ENCODE results near the gene HYI.

HYI gene

GRCh38 chr1:43455213-43455889, 1.6 kb upstream of the HYI start:
- Mint-ChIP-seq H3K4me1 (peaks cover 19% of the 10 kb centered on the region), H3K27me3 (peaks cover 48% of the 10 kb centered on the region)

GRCh38 chr1:43454270-43455011, 710 bp upstream of the HYI start:
- Mint-ChIP-seq H3K27ac (ENCODE audit: low read depth) (peak overlapping the region; percentile 65), H3K36me3 (ENCODE audit: insufficient read depth) (peaks cover 9% of the 10 kb centered on the region), H3K9me3 (no peaks in the 10 kb centered on the region), H3K4me3 (peak overlapping the region; percentile 84), H3K4me1 (peaks cover 19% of the 10 kb centered on the region), H3K27me3 (peaks cover 44% of the 10 kb centered on the region)
- peak in 1 of 2 donors; percentile 17 for DNase-seq (ENCODE audit: low spot score in 2 of 2)
- peak; percentile 67 for ATAC-seq (replicated peaks; ENCODE audit: extremely low read depth, poor library complexity, severe bottlenecking)

More at GRCh38 chr1:43455213-43455889, 1.6 kb upstream of the HYI start:
- Mint-ChIP-seq H3K27ac (ENCODE audit: low read depth) (no peak overlapping the region), H3K4me3 (no peak overlapping the region), H3K9me3 (no peaks in the 10 kb centered on the region), H3K36me3 (ENCODE audit: insufficient read depth) (peaks cover 6% of the 10 kb centered on the region)
- ATAC-seq (replicated peaks; ENCODE audit: extremely low read depth, poor library complexity, severe bottlenecking) (no peak), DNase-seq (ENCODE audit: low spot score in 2 of 2) (no peak)

GRCh38 chr1:43452789-43453441, 816 bp downstream of the HYI start:
- Mint-ChIP-seq H3K36me3 (ENCODE audit: insufficient read depth) (peaks cover 13% of the 10 kb centered on the region), H3K27ac (ENCODE audit: low read depth) (peak overlapping the region; percentile 0), H3K9me3 (no peaks in the 10 kb centered on the region), H3K4me3 (peak overlapping the region; percentile 84), H3K27me3 (peaks cover 28% of the 10 kb centered on the region), H3K4me1 (peaks cover 19% of the 10 kb centered on the region)
- peak in 1 of 2 donors; percentile 12 for DNase-seq (ENCODE audit: low spot score in 2 of 2)
- no peak for ATAC-seq (replicated peaks; ENCODE audit: extremely low read depth, poor library complexity, severe bottlenecking)

- Mint-ChIP-seq H3K36me3 (ENCODE audit: insufficient read depth) (peaks cover 13% of the 10 kb centered on the region), H3K9me3 (no peaks in the 10 kb centered on the region), H3K27ac (ENCODE audit: low read depth) (peak overlapping the region; percentile 26), H3K4me1 (peaks cover 19% of the 10 kb centered on the region), H3K4me3 (peak overlapping the region; percentile 84), H3K27me3 (peaks cover 18% of the 10 kb centered on the region)
- no peak for DNase-seq (ENCODE audit: low spot score in 2 of 2)
- ATAC-seq (replicated peaks; ENCODE audit: extremely low read depth, poor library complexity, severe bottlenecking): no peak
Observed at GRCh38 chr1:43451701-43452532, 1.8 kb downstream of the HYI start.

GRCh38 chr1:43451157-43451591, 2.6 kb downstream of the HYI start:
- ATAC-seq (replicated peaks; ENCODE audit: extremely low read depth, poor library complexity, severe bottlenecking) (no peak), DNase-seq (ENCODE audit: low spot score in 2 of 2) (no peak)
- peaks cover 19% of the 10 kb centered on the region for H3K4me1 Mint-ChIP-seq
- peaks cover 15% of the 10 kb centered on the region for H3K36me3 Mint-ChIP-seq (ENCODE audit: insufficient read depth)
- H3K27me3 Mint-ChIP-seq: peaks cover 11% of the 10 kb centered on the region
- no peaks in the 10 kb centered on the region for H3K9me3 Mint-ChIP-seq
- no peak overlapping the region for H3K27ac Mint-ChIP-seq (ENCODE audit: low read depth)
- H3K4me3 Mint-ChIP-seq: no peak overlapping the region

- Mint-ChIP-seq H3K27me3 (peaks cover 3% of the 10 kb centered on the region), H3K4me3 (no peak overlapping the region), H3K9me3 (no peaks in the 10 kb centered on the region), H3K4me1 (peaks cover 19% of the 10 kb centered on the region), H3K36me3 (ENCODE audit: insufficient read depth) (peaks cover 19% of the 10 kb centered on the region), H3K27ac (ENCODE audit: low read depth) (no peak overlapping the region)
- no peak for ATAC-seq (replicated peaks; ENCODE audit: extremely low read depth, poor library complexity, severe bottlenecking)
- DNase-seq (ENCODE audit: low spot score in 2 of 2): no peak
Observed at GRCh38 chr1:43450251-43450941, 3.3 kb downstream of the HYI start.

GRCh38 chr1:43449708-43450069, 4.0 kb downstream of the HYI start:
- Mint-ChIP-seq H3K27me3 (no peaks in the 10 kb centered on the region), H3K36me3 (ENCODE audit: insufficient read depth) (peaks cover 20% of the 10 kb centered on the region), H3K9me3 (no peaks in the 10 kb centered on the region), H3K27ac (ENCODE audit: low read depth) (no peak overlapping the region), H3K4me3 (no peak overlapping the region), H3K4me1 (peaks cover 18% of the 10 kb centered on the region)
- DNase-seq (ENCODE audit: low spot score in 2 of 2) (no peak), ATAC-seq (replicated peaks; ENCODE audit: extremely low read depth, poor library complexity, severe bottlenecking) (no peak)

GRCh38 chr1:43448955-43449707, 4.6 kb downstream of the HYI start:
- no peaks in the 10 kb centered on the region for H3K9me3 Mint-ChIP-seq
- H3K27me3 Mint-ChIP-seq: no peaks in the 10 kb centered on the region
- H3K27ac Mint-ChIP-seq (ENCODE audit: low read depth): no peak overlapping the region
- ATAC-seq (replicated peaks; ENCODE audit: extremely low read depth, poor library complexity, severe bottlenecking) (no peak), DNase-seq (ENCODE audit: low spot score in 2 of 2) (no peak)
- peaks cover 13% of the 10 kb centered on the region for H3K4me1 Mint-ChIP-seq
- H3K4me3 Mint-ChIP-seq: no peak overlapping the region
- peaks cover 22% of the 10 kb centered on the region for H3K36me3 Mint-ChIP-seq (ENCODE audit: insufficient read depth)

- Mint-ChIP-seq H3K4me3 (no peak overlapping the region), H3K27me3 (no peaks in the 10 kb centered on the region), H3K9me3 (no peaks in the 10 kb centered on the region), H3K36me3 (ENCODE audit: insufficient read depth) (peaks cover 23% of the 10 kb centered on the region), H3K27ac (ENCODE audit: low read depth) (no peak overlapping the region), H3K4me1 (peaks cover 9% of the 10 kb centered on the region)
- DNase-seq (ENCODE audit: low spot score in 2 of 2) (no peak), ATAC-seq (replicated peaks; ENCODE audit: extremely low read depth, poor library complexity, severe bottlenecking) (no peak)
Observed at GRCh38 chr1:43447891-43448708, 5.6 kb downstream of the HYI start.

- no peaks in the 10 kb centered on the region for H3K4me1 Mint-ChIP-seq
- peaks cover 24% of the 10 kb centered on the region for H3K36me3 Mint-ChIP-seq (ENCODE audit: insufficient read depth)
- ATAC-seq (replicated peaks; ENCODE audit: extremely low read depth, poor library complexity, severe bottlenecking) (no peak), DNase-seq (ENCODE audit: low spot score in 2 of 2) (no peak)
- no peaks in the 10 kb centered on the region for H3K9me3 Mint-ChIP-seq
- H3K4me3 Mint-ChIP-seq: no peak overlapping the region
- no peak overlapping the region for H3K27ac Mint-ChIP-seq (ENCODE audit: low read depth)
- no peaks in the 10 kb centered on the region for H3K27me3 Mint-ChIP-seq
Observed at GRCh38 chr1:43446881-43447835, 6.6 kb downstream of the HYI start.
